ENCODE measurements around the gene AKAP8L.
"Not testable (repeated sequence)": the region's sequence is repeated elsewhere in the genome, so short reads cannot be mapped to it uniquely, and the experiment has no call there.

The AKAP8L gene

GRCh38 chr19:15418231-15418578 lies 583 bp downstream of the AKAP8L start:
- DNase-seq (ENCODE audit: low spot score) = no peak

- no peak for DNase-seq (ENCODE audit: low spot score)
Observed at GRCh38 chr19:15417699-15418098, 1.1 kb downstream of the AKAP8L start.

- DNase-seq (ENCODE audit: low spot score) = peak; percentile 72
Observed at GRCh38 chr19:15412832-15413231, 6.0 kb downstream of the AKAP8L start.

- DNase-seq (ENCODE audit: low spot score) = not testable (repeated sequence)
Observed at GRCh38 chr19:15411351-15411750, 7.4 kb downstream of the AKAP8L start.

GRCh38 chr19:15404780-15405211 lies 14.0 kb downstream of the AKAP8L start:
- no peak for DNase-seq (ENCODE audit: low spot score)

GRCh38 chr19:15404097-15404779 lies 14.6 kb downstream of the AKAP8L start:
- peak; percentile 88 for DNase-seq (ENCODE audit: low spot score)

GRCh38 chr19:15403151-15403531 lies 15.6 kb downstream of the AKAP8L start:
- DNase-seq (ENCODE audit: low spot score) = no peak

GRCh38 chr19:15402411-15403150 lies 16.2 kb downstream of the AKAP8L start:
- DNase-seq (ENCODE audit: low spot score) = peak; percentile 93

- no peak for DNase-seq (ENCODE audit: low spot score)
Observed at GRCh38 chr19:15401397-15401710, 17.4 kb downstream of the AKAP8L start.

GRCh38 chr19:15400521-15401396 lies 18.0 kb downstream of the AKAP8L start:
- DNase-seq (ENCODE audit: low spot score) = no peak

- no peak for DNase-seq (ENCODE audit: low spot score)
Observed at GRCh38 chr19:15399635-15400034, 19.2 kb downstream of the AKAP8L start.

- DNase-seq (ENCODE audit: low spot score) = no peak
Observed at GRCh38 chr19:15399234-15399515, 19.6 kb downstream of the AKAP8L start.

GRCh38 chr19:15398501-15399233 lies 20.1 kb downstream of the AKAP8L start:
- no peak for DNase-seq (ENCODE audit: low spot score)

- DNase-seq (ENCODE audit: low spot score) = no peak
Observed at GRCh38 chr19:15397782-15398181, 21.0 kb downstream of the AKAP8L start.

- DNase-seq (ENCODE audit: low spot score) = no peak
Observed at GRCh38 chr19:15397236-15397635, 21.6 kb downstream of the AKAP8L start.

- DNase-seq (ENCODE audit: low spot score) = no peak
Observed at GRCh38 chr19:15396436-15396835, 22.4 kb downstream of the AKAP8L start.

- DNase-seq (ENCODE audit: low spot score) = not testable (repeated sequence)
Observed at GRCh38 chr19:15395251-15395650, 23.5 kb downstream of the AKAP8L start.

GRCh38 chr19:15394426-15394825 lies 24.4 kb downstream of the AKAP8L start:
- no peak for DNase-seq (ENCODE audit: low spot score)

GRCh38 chr19:15393963-15394362 lies 24.8 kb downstream of the AKAP8L start:
- no peak for DNase-seq (ENCODE audit: low spot score)

GRCh38 chr19:15390814-15391213 lies 28.0 kb downstream of the AKAP8L start:
- no peak for DNase-seq (ENCODE audit: low spot score)

- DNase-seq (ENCODE audit: low spot score) = no peak
Observed at GRCh38 chr19:15381864-15382263, 36.9 kb downstream of the AKAP8L start.

GRCh38 chr19:15381429-15381828 lies 37.4 kb downstream of the AKAP8L start:
- DNase-seq (ENCODE audit: low spot score) = no peak

All from hematopoietic multipotent progenitor cell treated with erythropoietin and hydrocortisone succinate and interleukin-3 and kit ligand, for 15 days (in vitro differentiated cells).